Measurements from ENCODE around the gene ANKRD60. TPM values are rescaled to one million over a fixed set of nuclear protein-coding genes. Genes with fewer than 3 reads are reported as not detected.

Gene ANKRD60
- total RNA-seq, 1 experiment from 2014 or later = not detected

DNA sequence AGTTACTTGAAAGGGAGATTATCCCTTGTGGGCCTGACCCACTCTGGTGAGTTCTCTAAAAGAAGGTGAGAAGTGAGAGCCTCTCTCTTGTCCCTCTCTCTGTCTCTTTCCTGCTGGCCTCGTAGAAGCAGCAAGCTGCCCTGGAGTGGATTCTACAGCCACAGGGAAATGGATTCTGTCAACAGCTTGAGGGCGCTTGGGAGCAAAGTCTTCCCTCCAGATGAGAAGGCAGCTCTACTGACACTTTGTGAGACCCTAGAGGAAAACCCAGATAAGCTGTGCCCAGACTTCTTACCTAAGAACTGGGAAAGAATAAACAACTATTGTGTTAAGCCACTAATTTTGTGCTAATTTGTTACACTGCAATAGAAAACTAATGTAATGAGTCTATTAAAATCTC lies 39.9 kb downstream of the ANKRD60 start:
- Histone ChIP-seq H2BK5ac (ENCODE audit: insufficient read length, low read length) (no peak overlapping the region), H3K79me2 (ENCODE audit: insufficient read depth, low read length) (no peaks in the 10 kb centered on the region), H3K27ac (ENCODE audit: insufficient read length, low read depth, low read length) (no peak overlapping the region), H2BK120ac (ENCODE audit: low read depth, low read length, poor library complexity, severe bottlenecking) (no peak overlapping the region), H3K79me1 (ENCODE audit: insufficient read depth, low read depth, low read length, poor library complexity, severe bottlenecking) (no peaks in the 10 kb centered on the region), H2AFZ (ENCODE audit: low read length) (no peak overlapping the region), H4K8ac (replicated peaks; ENCODE audit: insufficient read length, low read depth, low read length) (no peak overlapping the region), H3K23ac (ENCODE audit: insufficient read length, low read depth, low read length) (no peak overlapping the region), H4K5ac (ENCODE audit: insufficient read length, low read depth, low read length) (no peak overlapping the region), H4K91ac (ENCODE audit: insufficient read length, low read depth, low read length) (no peak overlapping the region), H2BK15ac (ENCODE audit: low read depth, low read length) (no peak overlapping the region), H2BK20ac (ENCODE audit: low read depth, low read length, poor library complexity, severe bottlenecking) (no peak overlapping the region), H3K9ac (ENCODE audit: extremely low read depth, insufficient read length, low read length) (no peak overlapping the region), H3K4me2 (ENCODE audit: insufficient read depth, insufficient read length, low read length) (no peak overlapping the region), H3K14ac (ENCODE audit: insufficient read depth, low read length) (no peak overlapping the region), H3T11ph (ENCODE audit: low read length) (no peak overlapping the region), H3K4me1 (ENCODE audit: insufficient read depth, low read length) (no peaks in the 10 kb centered on the region), H3K27me3 (ENCODE audit: insufficient read depth, low read length) (no peaks in the 10 kb centered on the region), H3K18ac (ENCODE audit: insufficient read length, low read depth, low read length) (no peak overlapping the region), H2BK12ac (ENCODE audit: insufficient read length, low read depth, low read length) (no peak overlapping the region), H3K9me3 (ENCODE audit: control insufficient read depth, low read depth, low read length) (no peaks in the 10 kb centered on the region), H3K23me2 (ENCODE audit: insufficient read length, low read depth, low read length, poor library complexity, severe bottlenecking) (no peaks in the 10 kb centered on the region), H3K4ac (ENCODE audit: low read depth, low read length) (no peak overlapping the region), H3K56ac (ENCODE audit: insufficient read length, low read depth, low read length) (no peak overlapping the region), H2AK5ac (ENCODE audit: insufficient read length, low read length) (no peak overlapping the region), H4K20me1 (ENCODE audit: control insufficient read depth, insufficient read depth, insufficient read length) (no peaks in the 10 kb centered on the region)
- WGBS (ENCODE audit: extremely low coverage, insufficient read length, low lambda C conversion rate) = no CpG with 5 or more reads among the region's 2 CpGs
- H3K4me1 Mint-ChIP-seq = peaks cover 3 to 7% of the 10 kb centered on the region in 2 experiments; a peak in 2 of 4 replicates
- peaks cover 0 to 7% (median 3%) of the 10 kb centered on the region in 3 experiments; a peak in 3 of 7 replicates for H3K36me3 Mint-ChIP-seq (ENCODE audit: insufficient read depth in 1 of 3, low read depth in 3 of 3)
- peaks cover 26% of the 10 kb centered on the region for H3K27me3 Mint-ChIP-seq (ENCODE audit: low read depth)
- DNase-seq = peak; percentile 52
- H3K9me3 Mint-ChIP-seq = peaks cover 8 to 9% of the 10 kb centered on the region in 2 experiments
- no peak overlapping the region for H3K4me3 Mint-ChIP-seq
- TF ChIP-seq CTCF (conservative IDR thresholded peaks at IDR 0.05) = peak; percentile 56
- H3K27ac Mint-ChIP-seq = no peak overlapping the region; a peak in 1 of 7 replicates
